ENCODE results near the gene OR4M2.
"Not testable (repeated sequence)": the region's sequence is repeated elsewhere in the genome, so short reads cannot be mapped to it uniquely, and the experiment has no call there.

GRCh38 chr15:22098616-22099253, 18.4 kb downstream of the OR4M2 start:
- not testable (repeated sequence) for TF ChIP-seq ZNF274 (IDR thresholded peaks at IDR 0.05; ENCODE audit: low read depth, low read length); YY1 (IDR thresholded peaks at IDR 0.05; ENCODE audit: insufficient read depth, insufficient read length); SUZ12 (IDR thresholded peaks at IDR 0.05; ENCODE audit: extremely low read depth, insufficient read depth, insufficient read length)
